GM18867 (cell line): ENCODE results near the gene ZNF423.
"Not testable (repeated sequence)": the region's sequence is repeated elsewhere in the genome, so short reads cannot be mapped to it uniquely, and the experiment has no call there.

Experiments used
- ATAC-seq: cut with Tn5 transposase; IDR thresholded peaks from one replicate; pipeline ENCODE4 v1.9.1; 2021; ENCODE audit warnings: mild to moderate bottlenecking, moderate library complexity; ENCODE audit not compliant: unreplicated experiment

The ZNF423 gene

GRCh38 chr16:49701065-49701685 lies 154.7 kb downstream of the ZNF423 start:
- no peak for ATAC-seq

GRCh38 chr16:49700251-49701064 lies 155.5 kb downstream of the ZNF423 start:
- no peak for ATAC-seq

GRCh38 chr16:49699841-49700175 lies 156.1 kb downstream of the ZNF423 start:
- ATAC-seq, result no peak

- no peak for ATAC-seq
These were observed 156.7 kb downstream of the ZNF423 start for GRCh38 chr16:49698931-49699840.

- no peak for ATAC-seq
These were observed 157.5 kb downstream of the ZNF423 start for GRCh38 chr16:49698453-49698815.

GRCh38 chr16:49697631-49698452 lies 158.1 kb downstream of the ZNF423 start:
- no peak for ATAC-seq

- no peak for ATAC-seq
These were observed 159.4 kb downstream of the ZNF423 start for GRCh38 chr16:49696414-49697101.

- no peak for ATAC-seq
These were observed 160.0 kb downstream of the ZNF423 start for GRCh38 chr16:49695782-49696413.

- no peak for ATAC-seq
These were observed 162.5 kb downstream of the ZNF423 start for GRCh38 chr16:49693445-49693844.

GRCh38 chr16:49690778-49691177 lies 165.1 kb downstream of the ZNF423 start:
- no peak for ATAC-seq

- no peak for ATAC-seq
These were observed 167.7 kb downstream of the ZNF423 start for GRCh38 chr16:49688036-49688697.

- ATAC-seq, result no peak
These were observed 168.4 kb downstream of the ZNF423 start for GRCh38 chr16:49687476-49688002.

- no peak for ATAC-seq
These were observed 171.2 kb downstream of the ZNF423 start for GRCh38 chr16:49684696-49685095.

GRCh38 chr16:49682577-49683165 lies 173.2 kb downstream of the ZNF423 start:
- no peak for ATAC-seq

GRCh38 chr16:49681217-49681883 lies 174.6 kb downstream of the ZNF423 start:
- ATAC-seq, result no peak

GRCh38 chr16:49679095-49679494 lies 176.8 kb downstream of the ZNF423 start:
- ATAC-seq, result no peak

- not testable (repeated sequence) for ATAC-seq
These were observed 178.3 kb downstream of the ZNF423 start for GRCh38 chr16:49677661-49678060.

GRCh38 chr16:49675413-49675812 lies 180.5 kb downstream of the ZNF423 start:
- ATAC-seq, result no peak
